Fibroblast of mammary gland (primary cell): ENCODE data around the gene COTL1.
A peak's percentile ranks its signal among the peaks of the same experiment; 100 is the strongest.

Source experiments
- DNase-seq: peaks from one replicate; pipeline ENCODE4 v3.0.0-alpha.2; 2010; ENCODE audit warnings: low read depth
- H3K4me3 ChIP-seq: 2 replicates; pipeline ENCODE4 v1.5.1; 2011; ENCODE audit warnings: low read depth, mild to moderate bottlenecking, low read length, moderate library complexity; ENCODE audit not compliant: control insufficient read depth
- CTCF ChIP-seq: conservative IDR thresholded peaks from 2 replicates; pipeline ENCODE4 v1.5.1; 2011; ENCODE audit warnings: low read depth, low read length, inconsistent platforms; ENCODE audit not compliant: control insufficient read depth, insufficient read depth

COTL1 gene

GRCh38 chr16:84543253-84543652 lies 74.6 kb downstream of the COTL1 start:
- H3K4me3 ChIP-seq = no peak overlapping the region
- no peak for TF ChIP-seq CTCF
- DNase-seq = no peak

GRCh38 chr16:84541999-84542817 lies 75.7 kb downstream of the COTL1 start:
- no peak overlapping the region for H3K4me3 ChIP-seq
- DNase-seq = peak; percentile 23
- TF ChIP-seq CTCF = no peak

- no peak for TF ChIP-seq CTCF
- no peak for DNase-seq
- H3K4me3 ChIP-seq = no peak overlapping the region
These were observed 77.7 kb downstream of the COTL1 start for GRCh38 chr16:84540194-84540593.

- DNase-seq = no peak
- TF ChIP-seq CTCF = no peak
These were observed 79.5 kb downstream of the COTL1 start for GRCh38 chr16:84538222-84538840.

GRCh38 chr16:84537491-84538151 lies 80.3 kb downstream of the COTL1 start:
- no peak for DNase-seq
- no peak for TF ChIP-seq CTCF
- H3K4me3 ChIP-seq = no peak overlapping the region

More at GRCh38 chr16:84538222-84538840, 79.5 kb downstream of the COTL1 start:
- H3K4me3 ChIP-seq = no peak overlapping the region

- no peak for TF ChIP-seq CTCF
- H3K4me3 ChIP-seq = no peak overlapping the region
- no peak for DNase-seq
These were observed 82.0 kb downstream of the COTL1 start for GRCh38 chr16:84535851-84536250.
